ENCODE measurements around the gene PEX14. TPM values are rescaled to one million over a fixed set of nuclear protein-coding genes. Genes with fewer than 3 reads are reported as not detected.

PEX14 gene
- total and polyA plus RNA-seq, 2 experiments from 2014 or later = 17.6 to 19.6 TPM

GRCh38 chr1:10671622-10672342, 197.0 kb downstream of the PEX14 start:
- Mint-ChIP-seq H3K4me3 (no peak overlapping the region), H3K36me3 (ENCODE audit: low read depth) (no peaks in the 10 kb centered on the region), H3K27me3 (ENCODE audit: insufficient read depth, low read depth, poor library complexity) (peaks cover 6% of the 10 kb centered on the region), H3K27ac (no peak overlapping the region), H3K4me1 (peaks cover 39% of the 10 kb centered on the region), H3K9me3 (no peaks in the 10 kb centered on the region)
- H3K4me3 ChIP-seq = no peak overlapping the region
- DNase-seq (ENCODE audit: low spot score) (no peak), ATAC-seq (no peak)
- H3K36me3 ChIP-seq (ENCODE audit: insufficient read depth) = no peaks in the 10 kb centered on the region; the same call in 1 of the 2 replicates
- TF ChIP-seq ZNF331 (CRISPR knock-in tag; IDR thresholded peaks at IDR 0.05; ENCODE audit: low read depth) (no peak), CREB1 (CRISPR knock-in tag; IDR thresholded peaks at IDR 0.05; ENCODE audit: low read depth) (no peak), EZH2 (IDR thresholded peaks at IDR 0.05; ENCODE audit: low read depth, unreplicated experiment) (no peak), ZNF114 (CRISPR knock-in tag; IDR thresholded peaks at IDR 0.05) (no peak), STAT1 (IDR thresholded peaks at IDR 0.05; ENCODE audit: unreplicated experiment) (no peak), JUNB (IDR thresholded peaks at IDR 0.05; ENCODE audit: unreplicated experiment) (no peak), EZH2phosphoT487 (IDR thresholded peaks at IDR 0.05; ENCODE audit: unreplicated experiment) (no peak), NANOG (IDR thresholded peaks at IDR 0.05; ENCODE audit: borderline replicate concordance) (no peak), POLR2AphosphoS5 (IDR thresholded peaks at IDR 0.05; ENCODE audit: low read depth) (no peak), ZNF462 (CRISPR knock-in tag; IDR thresholded peaks at IDR 0.05) (no peak)
- TF ChIP-seq, protein P1, sequence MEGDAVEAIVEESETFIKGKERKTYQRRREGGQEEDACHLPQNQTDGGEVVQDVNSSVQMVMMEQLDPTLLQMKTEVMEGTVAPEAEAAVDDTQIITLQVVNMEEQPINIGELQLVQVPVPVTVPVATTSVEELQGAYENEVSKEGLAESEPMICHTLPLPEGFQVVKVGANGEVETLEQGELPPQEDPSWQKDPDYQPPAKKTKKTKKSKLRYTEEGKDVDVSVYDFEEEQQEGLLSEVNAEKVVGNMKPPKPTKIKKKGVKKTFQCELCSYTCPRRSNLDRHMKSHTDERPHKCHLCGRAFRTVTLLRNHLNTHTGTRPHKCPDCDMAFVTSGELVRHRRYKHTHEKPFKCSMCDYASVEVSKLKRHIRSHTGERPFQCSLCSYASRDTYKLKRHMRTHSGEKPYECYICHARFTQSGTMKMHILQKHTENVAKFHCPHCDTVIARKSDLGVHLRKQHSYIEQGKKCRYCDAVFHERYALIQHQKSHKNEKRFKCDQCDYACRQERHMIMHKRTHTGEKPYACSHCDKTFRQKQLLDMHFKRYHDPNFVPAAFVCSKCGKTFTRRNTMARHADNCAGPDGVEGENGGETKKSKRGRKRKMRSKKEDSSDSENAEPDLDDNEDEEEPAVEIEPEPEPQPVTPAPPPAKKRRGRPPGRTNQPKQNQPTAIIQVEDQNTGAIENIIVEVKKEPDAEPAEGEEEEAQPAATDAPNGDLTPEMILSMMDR (conservative IDR thresholded peaks at IDR 0.05; ENCODE audit: low read depth in 2 of 2) = no peak
- TF ChIP-seq, protein P2, sequence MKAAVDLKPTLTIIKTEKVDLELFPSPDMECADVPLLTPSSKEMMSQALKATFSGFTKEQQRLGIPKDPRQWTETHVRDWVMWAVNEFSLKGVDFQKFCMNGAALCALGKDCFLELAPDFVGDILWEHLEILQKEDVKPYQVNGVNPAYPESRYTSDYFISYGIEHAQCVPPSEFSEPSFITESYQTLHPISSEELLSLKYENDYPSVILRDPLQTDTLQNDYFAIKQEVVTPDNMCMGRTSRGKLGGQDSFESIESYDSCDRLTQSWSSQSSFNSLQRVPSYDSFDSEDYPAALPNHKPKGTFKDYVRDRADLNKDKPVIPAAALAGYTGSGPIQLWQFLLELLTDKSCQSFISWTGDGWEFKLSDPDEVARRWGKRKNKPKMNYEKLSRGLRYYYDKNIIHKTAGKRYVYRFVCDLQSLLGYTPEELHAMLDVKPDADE (IDR thresholded peaks at IDR 0.05) = no peak
- TF ChIP-seq, protein P3, sequence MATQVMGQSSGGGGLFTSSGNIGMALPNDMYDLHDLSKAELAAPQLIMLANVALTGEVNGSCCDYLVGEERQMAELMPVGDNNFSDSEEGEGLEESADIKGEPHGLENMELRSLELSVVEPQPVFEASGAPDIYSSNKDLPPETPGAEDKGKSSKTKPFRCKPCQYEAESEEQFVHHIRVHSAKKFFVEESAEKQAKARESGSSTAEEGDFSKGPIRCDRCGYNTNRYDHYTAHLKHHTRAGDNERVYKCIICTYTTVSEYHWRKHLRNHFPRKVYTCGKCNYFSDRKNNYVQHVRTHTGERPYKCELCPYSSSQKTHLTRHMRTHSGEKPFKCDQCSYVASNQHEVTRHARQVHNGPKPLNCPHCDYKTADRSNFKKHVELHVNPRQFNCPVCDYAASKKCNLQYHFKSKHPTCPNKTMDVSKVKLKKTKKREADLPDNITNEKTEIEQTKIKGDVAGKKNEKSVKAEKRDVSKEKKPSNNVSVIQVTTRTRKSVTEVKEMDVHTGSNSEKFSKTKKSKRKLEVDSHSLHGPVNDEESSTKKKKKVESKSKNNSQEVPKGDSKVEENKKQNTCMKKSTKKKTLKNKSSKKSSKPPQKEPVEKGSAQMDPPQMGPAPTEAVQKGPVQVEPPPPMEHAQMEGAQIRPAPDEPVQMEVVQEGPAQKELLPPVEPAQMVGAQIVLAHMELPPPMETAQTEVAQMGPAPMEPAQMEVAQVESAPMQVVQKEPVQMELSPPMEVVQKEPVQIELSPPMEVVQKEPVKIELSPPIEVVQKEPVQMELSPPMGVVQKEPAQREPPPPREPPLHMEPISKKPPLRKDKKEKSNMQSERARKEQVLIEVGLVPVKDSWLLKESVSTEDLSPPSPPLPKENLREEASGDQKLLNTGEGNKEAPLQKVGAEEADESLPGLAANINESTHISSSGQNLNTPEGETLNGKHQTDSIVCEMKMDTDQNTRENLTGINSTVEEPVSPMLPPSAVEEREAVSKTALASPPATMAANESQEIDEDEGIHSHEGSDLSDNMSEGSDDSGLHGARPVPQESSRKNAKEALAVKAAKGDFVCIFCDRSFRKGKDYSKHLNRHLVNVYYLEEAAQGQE (IDR thresholded peaks at IDR 0.05; ENCODE audit: unreplicated experiment) = no peak
- no peaks in the 10 kb centered on the region; the same call in 1 of the 2 replicates for H3K4me1 ChIP-seq (ENCODE audit: insufficient read depth)
- no peaks in the 10 kb centered on the region for H3K79me2 ChIP-seq (replicated peaks; ENCODE audit: insufficient read depth)
- H3F3A ChIP-seq (replicated peaks; ENCODE audit: low read depth) = no peaks in the 10 kb centered on the region
- no peak overlapping the region for H2AFZ ChIP-seq
- no peak overlapping the region for H3K4me2 ChIP-seq
- H3K27me3 ChIP-seq (ENCODE audit: insufficient read depth) = no peaks in the 10 kb centered on the region
- no peaks in the 10 kb centered on the region for H3K9me2 ChIP-seq (ENCODE audit: insufficient read depth)
- H4K20me1 ChIP-seq (replicated peaks; ENCODE audit: insufficient read depth) = no peaks in the 10 kb centered on the region
- no peak overlapping the region for H3K27ac ChIP-seq (ENCODE audit: low read depth)

Data from GM23338 (cell line).